ENCODE measurements around the gene EPB41.

DNA sequence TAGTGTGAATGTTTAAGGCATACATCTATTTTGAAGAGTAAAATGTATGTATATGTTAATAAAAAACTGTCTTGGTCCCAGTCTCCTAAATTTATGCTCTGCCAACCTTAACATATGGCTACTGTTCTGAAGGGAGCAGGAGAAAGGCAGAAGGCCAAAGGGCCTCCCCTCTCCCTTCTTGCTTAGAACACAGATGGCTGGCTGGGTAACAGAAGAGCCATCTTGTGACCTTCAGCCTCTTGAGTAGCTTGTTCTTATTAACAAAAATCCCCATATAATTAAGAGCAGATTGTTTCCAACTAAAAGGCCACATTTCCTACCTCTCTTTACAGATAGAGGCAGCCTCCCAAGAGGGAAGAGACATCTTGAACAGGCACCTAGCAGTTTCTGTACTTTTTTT is 36.1 kb downstream of the EPB41 start:
- no peak for TF ChIP-seq CTCF (IDR thresholded peaks at IDR 0.05)
- TF ChIP-seq REST (IDR thresholded peaks at IDR 0.05; ENCODE audit: insufficient read depth in 1 of 2, low read depth in 2 of 2, low read length in 1 of 2) = no peak
- no peak for TF ChIP-seq POLR2AphosphoS5 (IDR thresholded peaks at IDR 0.05; ENCODE audit: low read depth, low read length)
